SU-DHL-6 (cell line): ENCODE measurements around the gene KLHL17.
"Not testable (repeated sequence)": the region's sequence is repeated elsewhere in the genome, so short reads cannot be mapped to it uniquely, and the experiment has no call there.

ENCODE experiments used
- H2AFZ ChIP-seq: fragments of 200-600 bp; sonication (generic); 2 replicates; pipeline ENCODE4 v1.6.1; 2014; ENCODE audit warnings: low read depth, mild to moderate bottlenecking, moderate library complexity, mixed read lengths, antibody characterized with exemption, low read length; ENCODE audit not compliant: severe bottlenecking
- H3F3A ChIP-seq: fragments of 200-600 bp; shearing (Covaris generic); 2 replicates; pipeline ENCODE4 v1.6.0; 2016; ENCODE audit warnings: antibody characterized with exemption, mild to moderate bottlenecking; ENCODE audit not compliant: insufficient read depth
- H3K27ac ChIP-seq: fragments of 200-600 bp; sonication (generic); 2 replicates; pipeline ENCODE4 v1.5.1; 2016; ENCODE audit warnings: low read depth, mild to moderate bottlenecking, low read length, moderate library complexity, mixed read lengths
- H3K27me3 ChIP-seq: fragments of 200-600 bp; sonication (generic), shearing (Covaris generic); 2 replicates; pipeline ENCODE4 v1.6.0; 2014; ENCODE audit warnings: mild to moderate bottlenecking, low read length
- H3K36me3 ChIP-seq: fragments of 200-600 bp; sonication (generic); 2 replicates; pipeline ENCODE4 v1.6.1; 2014; ENCODE audit warnings: mild to moderate bottlenecking, low read length, mixed read lengths
- H3K4me2 ChIP-seq: fragments of 300-600, 200-600 bp; shearing (Covaris generic), sonication (generic); 2 replicates; pipeline ENCODE4 v1.6.0; 2014; ENCODE audit warnings: low read length, low read depth, mild to moderate bottlenecking; ENCODE audit not compliant: poor library complexity, severe bottlenecking
- H3K4me3 ChIP-seq: fragments of 200-600 bp; sonication (generic); 2 replicates; pipeline ENCODE4 v1.5.1; 2014; ENCODE audit warnings: antibody characterized with exemption, low read length, mild to moderate bottlenecking, mixed read lengths; ENCODE audit not compliant: insufficient read depth, poor library complexity, severe bottlenecking
- H3K79me2 ChIP-seq: fragments of 200-600 bp; sonication (generic); 2 replicates; pipeline ENCODE4 v1.6.1; 2014; ENCODE audit warnings: mild to moderate bottlenecking, low read length, moderate library complexity; ENCODE audit not compliant: insufficient read depth
- H3K9ac ChIP-seq: fragments of 200-600 bp; sonication (generic); 2 replicates; pipeline ENCODE4 v1.7.0; 2014; ENCODE audit warnings: mild to moderate bottlenecking, low read length
- H3K9me2 ChIP-seq: fragments of 200-600 bp; sonication (generic); replicated peaks from 2 replicates; pipeline ENCODE4 v1.6.1; 2014; ENCODE audit warnings: low read length; ENCODE audit not compliant: insufficient read depth
- H3K9me3 ChIP-seq: fragments of 200-600 bp; sonication (generic); 2 replicates; pipeline ENCODE4 v1.6.1; 2014; ENCODE audit warnings: low read length, mixed read lengths; ENCODE audit not compliant: insufficient read depth
- H4K20me1 ChIP-seq: fragments of 200-600 bp; sonication (generic); 2 replicates; pipeline ENCODE4 v1.6.1; 2014; ENCODE audit warnings: low read depth, mild to moderate bottlenecking, antibody characterized with exemption, low read length, moderate library complexity, mixed read lengths
- CTCF ChIP-seq: fragments of 200-600 bp; sonication (generic); IDR thresholded peaks from one replicate; pipeline ENCODE4 v1.5.1; 2017; ENCODE audit warnings: antibody characterized with exemption, mild to moderate bottlenecking, low read length, moderate library complexity; ENCODE audit not compliant: insufficient read depth, poor library complexity, severe bottlenecking
- EZH2phosphoT487 ChIP-seq: fragments of 200-600 bp; sonication (generic), shearing (Covaris generic); conservative IDR thresholded peaks from 2 replicates; pipeline ENCODE4 v1.6.1; 2018; ENCODE audit warnings: mild to moderate bottlenecking, antibody characterized with exemption, low read length, moderate library complexity, mixed read lengths

Gene KLHL17

GRCh38 chr1:992362-992761, 32.0 kb downstream of the KLHL17 start:
- H3K79me2 ChIP-seq = no peaks in the 10 kb centered on the region

GRCh38 chr1:993379-993995, 33.1 kb downstream of the KLHL17 start:
- Histone ChIP-seq H3K9me2 (no peaks in the 10 kb centered on the region), H3F3A (no peaks in the 10 kb centered on the region), H3K9me3 (no peaks in the 10 kb centered on the region), H3K27ac (no peak overlapping the region), H4K20me1 (no peaks in the 10 kb centered on the region), H2AFZ (no peak overlapping the region), H3K9ac (no peak overlapping the region), H3K27me3 (no peaks in the 10 kb centered on the region), H3K36me3 (no peaks in the 10 kb centered on the region), H3K4me3 (no peak overlapping the region), H3K4me2 (no peak overlapping the region), H3K79me2 (no peaks in the 10 kb centered on the region)
- TF ChIP-seq CTCF (no peak), EZH2phosphoT487 (no peak)

More at GRCh38 chr1:992362-992761, 32.0 kb downstream of the KLHL17 start:
- H3K27ac ChIP-seq = no peak overlapping the region
- no peak overlapping the region for H3K4me3 ChIP-seq
- no peak overlapping the region for H3K9ac ChIP-seq
- no peaks in the 10 kb centered on the region for H3K36me3 ChIP-seq
- H3K9me2 ChIP-seq = no peaks in the 10 kb centered on the region
- no peaks in the 10 kb centered on the region for H3F3A ChIP-seq
- H3K9me3 ChIP-seq = no peaks in the 10 kb centered on the region
- H3K4me2 ChIP-seq = no peak overlapping the region
- no peaks in the 10 kb centered on the region for H3K27me3 ChIP-seq
- TF ChIP-seq EZH2phosphoT487 (no peak), CTCF (no peak)
- H4K20me1 ChIP-seq = no peaks in the 10 kb centered on the region
- H2AFZ ChIP-seq = no peak overlapping the region

- H3K4me3 ChIP-seq, H3K9me3 ChIP-seq, H3K9me2 ChIP-seq, H4K20me1 ChIP-seq, H3K27me3 ChIP-seq, H3F3A ChIP-seq, H3K79me2 ChIP-seq, H2AFZ ChIP-seq, H3K27ac ChIP-seq, H3K4me2 ChIP-seq, H3K9ac ChIP-seq, H3K36me3 ChIP-seq: not testable (repeated sequence)
These were observed 34.2 kb downstream of the KLHL17 start for GRCh38 chr1:994546-994945.

GRCh38 chr1:995665-996633, 35.6 kb downstream of the KLHL17 start:
- Histone ChIP-seq H3K27me3 (no peaks in the 10 kb centered on the region), H3K79me2 (no peaks in the 10 kb centered on the region), H3K27ac (no peak overlapping the region), H3K4me3 (no peak overlapping the region), H4K20me1 (no peaks in the 10 kb centered on the region), H3K4me2 (no peak overlapping the region), H2AFZ (no peak overlapping the region), H3K36me3 (no peaks in the 10 kb centered on the region), H3K9me2 (no peaks in the 10 kb centered on the region), H3K9me3 (no peaks in the 10 kb centered on the region), H3K9ac (no peak overlapping the region), H3F3A (no peaks in the 10 kb centered on the region)
- TF ChIP-seq CTCF (no peak), EZH2phosphoT487 (no peak)
